GM18867 (cell line): ENCODE data around the gene ASTL.

Experiments
- ATAC-seq: cut with Tn5 transposase; IDR thresholded peaks from one replicate; pipeline ENCODE4 v1.9.1; 2021; ENCODE audit warnings: mild to moderate bottlenecking, moderate library complexity; ENCODE audit not compliant: unreplicated experiment

The ASTL gene

DNA sequence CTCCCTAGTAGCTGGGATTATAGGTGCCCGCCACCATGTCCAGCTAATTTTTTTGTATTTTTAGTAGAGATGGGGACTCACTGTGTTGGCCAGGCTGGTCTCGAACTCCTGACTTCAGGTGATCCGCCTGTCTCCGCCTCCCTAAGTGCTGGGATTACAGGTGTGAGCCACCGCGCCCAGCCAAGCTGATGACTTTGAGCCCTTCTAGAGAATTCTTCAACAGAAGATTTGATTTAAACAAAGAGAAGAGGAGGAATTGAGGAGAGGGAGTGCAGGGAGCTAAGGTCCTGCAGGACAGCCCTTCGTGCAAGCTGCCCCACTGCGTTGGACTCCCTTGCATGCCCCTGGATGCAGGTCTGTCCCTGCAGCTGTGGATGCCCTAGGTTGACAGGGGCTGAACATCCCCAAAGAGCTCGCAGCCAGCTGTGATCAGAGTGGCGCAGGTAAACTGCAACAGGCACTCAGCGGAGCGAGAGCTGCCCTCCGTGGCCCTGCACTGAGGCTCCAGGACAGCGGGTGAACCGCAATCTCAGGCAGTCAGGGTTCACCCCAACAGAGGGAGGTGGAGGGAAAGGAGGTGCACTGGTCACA lies 35.6 kb downstream of the ASTL start:
- ATAC-seq, result no peak

DNA sequence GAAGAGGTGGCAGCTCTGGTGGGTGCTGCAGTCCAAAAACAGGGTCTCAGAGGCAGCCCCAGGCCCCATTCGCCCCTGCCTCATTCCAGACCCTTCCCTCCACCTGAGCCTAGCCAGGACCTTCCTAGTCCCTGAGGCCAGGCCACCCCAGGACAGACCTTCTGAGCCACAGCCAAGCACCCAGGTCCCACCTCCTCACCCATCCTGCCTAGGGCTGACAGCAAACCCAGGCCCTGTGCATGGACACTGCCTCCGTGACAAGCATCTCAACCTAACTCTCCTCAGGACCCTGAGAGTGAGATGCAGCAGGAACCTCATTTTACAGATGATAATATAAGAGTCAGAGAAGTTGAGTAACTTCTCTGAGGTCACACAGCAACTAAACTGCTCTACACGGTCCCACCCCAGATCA lies 37.4 kb downstream of the ASTL start:
- ATAC-seq, result no peak

DNA sequence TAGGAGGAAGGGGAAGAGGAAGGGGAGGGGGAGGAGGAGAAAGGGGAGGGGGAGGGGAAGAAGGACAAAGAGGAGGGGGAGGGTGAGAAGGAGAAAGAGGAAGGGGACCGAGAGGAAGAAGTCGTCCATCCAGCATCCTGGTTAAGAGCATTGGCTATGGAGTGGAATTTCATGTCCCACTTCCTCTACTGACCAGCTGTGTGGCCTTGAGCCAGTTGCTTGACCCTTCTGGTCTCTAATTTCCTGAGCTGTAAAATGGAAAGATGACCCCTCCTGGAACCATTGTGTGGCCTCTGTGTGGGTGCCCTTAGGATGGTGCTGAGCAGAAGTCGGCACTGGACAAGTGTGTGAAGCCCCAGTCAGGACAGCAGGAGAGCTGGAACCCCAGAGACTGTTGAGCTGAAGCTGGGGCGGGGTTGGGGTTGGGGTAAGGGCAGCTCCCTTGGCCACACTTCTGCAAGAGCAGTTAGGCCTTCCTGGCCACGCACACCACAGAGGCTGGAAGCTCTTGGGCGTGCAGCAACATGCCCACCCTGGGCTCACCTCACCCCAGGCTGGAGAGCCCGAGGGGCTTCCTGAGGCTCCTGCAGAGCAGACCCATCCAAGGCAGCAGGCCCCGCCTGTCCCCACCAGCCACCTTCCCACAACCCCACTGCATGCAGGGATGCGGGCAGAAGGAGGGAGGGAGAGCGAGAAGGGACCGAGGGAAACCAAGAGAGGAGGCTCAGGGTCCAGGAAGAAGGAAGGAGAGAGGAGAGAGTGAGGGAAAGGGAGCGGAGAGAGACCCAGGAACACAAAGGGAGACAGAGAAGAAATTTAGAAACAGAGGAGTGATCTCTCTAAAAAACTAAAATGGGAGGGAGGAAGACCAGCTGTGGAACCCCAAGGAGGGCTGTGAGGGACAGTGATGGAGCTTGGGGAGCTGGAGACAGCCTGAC lies 38.2 kb downstream of the ASTL start:
- no peak for ATAC-seq

DNA sequence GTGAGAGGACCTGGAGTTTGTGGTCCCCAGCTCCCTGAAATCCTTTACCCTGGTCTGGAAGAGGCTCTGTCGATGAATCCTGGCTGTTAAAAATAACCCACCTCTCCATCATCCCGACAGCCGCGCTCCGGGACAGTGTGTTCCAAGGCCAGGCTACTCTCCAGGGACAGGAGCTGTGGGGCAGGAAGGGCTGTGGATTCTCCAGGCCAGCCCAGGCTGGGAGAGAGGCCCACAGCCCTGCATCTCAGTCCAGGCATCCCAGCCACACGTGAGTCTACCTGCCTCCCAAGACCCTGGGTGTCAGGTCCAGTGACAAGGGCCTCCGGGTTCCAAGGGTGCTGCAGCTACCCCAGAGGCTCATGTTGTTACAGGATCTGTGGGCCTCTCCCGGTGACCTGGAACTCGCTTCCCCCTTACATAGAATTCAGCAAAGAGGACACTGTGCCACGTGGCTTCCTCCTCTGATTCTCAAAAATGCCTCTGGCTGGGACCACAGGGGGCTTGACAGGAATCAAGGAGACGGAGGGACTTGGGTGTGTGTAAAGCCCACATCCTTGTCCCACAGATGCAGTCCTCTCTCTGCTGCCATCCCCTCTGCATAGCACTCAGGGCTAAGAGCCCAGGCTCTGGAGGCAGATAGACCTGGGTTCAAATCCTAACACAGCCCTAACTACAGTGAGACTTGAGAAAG lies 39.3 kb downstream of the ASTL start:
- no peak for ATAC-seq

DNA sequence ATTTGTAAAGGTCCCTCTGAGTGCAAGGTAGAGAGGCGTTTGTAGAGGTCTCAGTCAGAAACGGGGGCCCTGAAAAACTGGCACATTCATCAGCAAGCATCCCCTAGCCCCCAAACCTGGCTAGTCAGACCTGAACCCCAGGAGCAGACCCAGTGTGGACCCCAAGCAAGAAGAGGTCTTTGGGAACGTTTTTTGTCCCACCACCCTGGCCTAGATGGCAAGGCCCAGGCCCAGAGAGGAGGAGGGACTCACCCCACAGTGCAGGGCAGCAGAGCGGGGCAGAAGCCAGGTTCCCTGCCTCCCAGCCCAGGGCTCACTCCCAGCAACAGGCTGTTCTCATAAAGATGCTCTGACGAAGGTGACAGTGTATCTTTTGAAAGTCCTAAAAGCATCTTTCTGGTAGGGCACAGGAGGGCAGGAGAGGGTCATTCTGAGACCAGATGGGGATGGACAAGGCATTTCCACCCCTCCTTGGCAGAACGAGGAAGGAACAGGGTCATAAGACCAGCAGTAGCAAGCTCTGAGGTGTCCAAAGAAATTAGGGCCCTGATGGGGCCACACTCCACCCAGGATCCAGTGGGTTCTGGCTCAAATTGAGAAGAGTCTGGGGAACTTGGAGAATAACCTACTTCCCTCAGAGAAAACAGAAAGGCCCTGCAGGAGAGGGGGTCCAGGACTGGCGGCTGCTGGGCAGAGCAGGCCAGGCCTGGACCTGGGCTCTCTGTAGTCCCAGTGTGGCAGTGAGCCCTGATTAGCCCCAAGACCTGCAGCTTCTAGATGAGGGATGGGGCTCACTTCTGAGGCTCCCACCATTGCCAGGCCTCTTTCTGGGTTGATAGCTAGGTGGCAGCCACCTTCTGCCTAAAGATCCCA lies 40.1 kb downstream of the ASTL start:
- ATAC-seq, result no peak

DNA sequence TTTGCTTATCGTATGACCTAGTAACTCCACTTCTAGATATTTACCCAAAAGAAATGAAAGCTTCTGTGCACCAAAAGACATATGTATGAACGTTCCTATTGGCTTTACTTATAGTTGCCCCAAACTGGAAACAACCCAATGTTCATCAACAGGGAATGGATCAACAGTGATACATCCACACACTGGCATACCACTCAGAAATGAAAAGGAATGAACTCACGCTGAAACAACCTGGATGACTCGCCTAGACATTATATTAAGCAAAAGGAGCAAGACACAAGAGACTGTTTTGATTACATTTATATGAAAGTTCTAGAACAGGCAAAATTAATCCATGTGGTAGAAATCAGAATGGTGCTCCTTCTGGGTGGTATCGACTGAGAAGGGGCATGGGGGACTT lies 40.9 kb downstream of the ASTL start:
- no peak for ATAC-seq

DNA sequence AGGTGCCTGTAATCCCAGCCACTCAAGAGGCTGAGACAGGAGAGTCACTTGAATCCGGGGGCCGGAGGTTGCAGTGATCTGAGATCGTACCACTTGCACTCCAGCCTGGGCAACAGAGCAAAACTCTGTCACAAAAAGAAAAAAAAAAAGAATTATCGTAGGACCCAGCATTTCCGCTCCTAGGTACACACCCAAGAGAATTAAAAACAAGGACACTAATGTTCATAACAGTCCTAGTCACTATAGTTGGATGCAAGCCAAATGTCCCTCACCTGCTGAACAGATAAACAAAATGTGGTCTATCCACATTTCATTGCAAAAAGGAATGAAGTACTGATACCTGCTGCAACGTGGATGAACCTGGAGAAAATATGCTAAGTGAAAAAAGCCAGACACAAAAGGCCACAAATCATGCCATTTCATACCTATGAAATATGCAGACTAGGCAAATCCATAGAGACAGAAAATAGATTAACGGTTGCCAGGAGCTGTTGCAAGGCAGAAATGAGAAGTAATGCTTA lies 43.1 kb downstream of the ASTL start:
- no peak for ATAC-seq

DNA sequence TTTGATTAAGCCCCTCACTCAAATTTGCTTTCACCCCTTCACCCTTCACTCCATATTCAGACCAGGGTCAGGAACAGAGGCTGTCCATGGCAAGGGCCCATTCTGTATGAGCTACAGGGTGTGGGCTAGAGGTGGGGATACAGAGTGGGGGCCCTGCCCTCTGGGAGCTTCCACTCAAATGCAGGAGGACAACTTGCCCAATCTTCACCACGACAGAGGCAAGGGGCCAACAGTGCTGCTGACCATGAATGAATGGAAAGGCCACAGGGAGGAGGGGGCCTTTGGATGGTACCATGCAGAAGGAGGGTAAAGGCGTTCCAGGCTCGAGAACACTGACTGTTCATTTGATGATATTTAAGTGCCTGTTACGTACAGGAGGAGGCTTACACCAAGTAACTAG lies 44.8 kb downstream of the ASTL start:
- ATAC-seq, result no peak

DNA sequence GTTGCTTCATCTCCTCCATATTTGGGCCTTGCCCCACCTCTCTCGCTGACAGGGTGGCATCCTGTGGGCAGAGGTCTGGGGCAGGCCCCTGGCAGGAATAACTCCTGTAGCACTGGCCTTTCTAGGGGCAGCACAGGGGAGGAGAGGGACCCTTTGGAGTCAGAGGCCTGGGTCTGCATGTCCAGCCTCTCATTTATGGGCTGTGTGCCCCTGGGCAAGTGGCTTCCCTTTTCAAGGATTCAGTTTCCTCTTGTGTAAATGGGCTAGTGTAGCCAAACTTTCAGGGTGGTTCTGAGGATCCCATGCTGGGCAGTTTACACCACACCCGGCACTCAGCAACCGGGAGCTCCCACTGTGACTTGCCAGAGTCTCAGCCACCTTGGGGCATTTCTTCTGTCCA lies 45.4 kb downstream of the ASTL start:
- no peak for ATAC-seq

DNA sequence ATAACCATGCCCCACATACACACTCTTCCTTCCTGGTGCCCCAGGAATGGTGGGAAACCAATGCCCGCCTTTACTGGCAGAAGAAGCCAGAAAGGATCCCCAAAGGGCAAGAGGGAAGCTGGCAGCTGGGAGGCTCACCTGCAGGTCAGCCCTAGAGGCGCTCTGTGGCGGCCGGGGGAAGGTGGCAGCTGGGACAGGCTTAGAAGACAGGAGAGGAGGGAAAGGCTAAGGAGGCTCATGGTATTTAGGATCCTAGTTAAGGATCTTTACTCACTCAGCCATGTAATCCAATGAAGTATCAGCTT lies 45.8 kb downstream of the ASTL start:
- ATAC-seq, result no peak

DNA sequence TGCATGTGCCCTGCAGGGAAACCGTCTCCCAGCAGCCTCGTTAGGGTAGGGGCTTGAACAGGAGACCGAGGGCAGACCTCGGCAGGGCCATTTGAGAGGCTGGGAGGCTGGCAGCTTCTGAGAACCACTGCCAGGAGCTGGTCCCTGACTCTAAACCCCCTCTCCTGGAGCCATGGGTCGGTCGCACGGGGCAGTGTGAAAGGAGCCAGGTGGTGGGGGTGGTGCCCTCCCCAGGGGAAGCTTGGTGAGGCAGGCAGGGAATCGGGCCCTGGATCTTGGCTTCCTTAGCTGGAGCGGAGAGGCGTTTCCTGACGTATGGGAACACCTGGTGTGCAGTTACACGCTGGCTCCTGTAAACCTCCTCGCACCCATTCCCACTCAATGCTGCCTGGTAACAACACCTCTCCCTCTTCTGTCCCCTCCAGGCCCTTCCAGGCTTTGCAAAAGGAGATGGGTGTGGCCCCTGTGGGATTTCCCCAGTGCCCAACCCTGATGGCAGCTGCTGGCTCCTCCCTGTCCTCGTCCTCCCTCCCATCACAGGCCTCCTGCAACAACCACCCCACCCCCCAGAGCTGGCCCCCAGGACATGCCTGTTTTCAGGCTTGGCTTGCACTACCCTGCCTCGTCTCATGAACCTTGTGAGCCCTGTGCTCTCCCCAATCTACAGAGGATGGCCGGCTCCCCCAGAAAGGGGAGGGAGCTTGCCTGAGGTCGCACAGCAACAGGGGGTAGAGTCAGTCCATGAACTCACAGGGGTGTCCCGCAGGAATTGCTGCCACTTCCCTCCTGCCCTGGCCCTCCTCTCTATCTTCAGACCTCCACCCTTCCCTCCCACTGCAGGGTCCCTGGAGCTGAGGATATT lies 46.4 kb downstream of the ASTL start:
- no peak for ATAC-seq

DNA sequence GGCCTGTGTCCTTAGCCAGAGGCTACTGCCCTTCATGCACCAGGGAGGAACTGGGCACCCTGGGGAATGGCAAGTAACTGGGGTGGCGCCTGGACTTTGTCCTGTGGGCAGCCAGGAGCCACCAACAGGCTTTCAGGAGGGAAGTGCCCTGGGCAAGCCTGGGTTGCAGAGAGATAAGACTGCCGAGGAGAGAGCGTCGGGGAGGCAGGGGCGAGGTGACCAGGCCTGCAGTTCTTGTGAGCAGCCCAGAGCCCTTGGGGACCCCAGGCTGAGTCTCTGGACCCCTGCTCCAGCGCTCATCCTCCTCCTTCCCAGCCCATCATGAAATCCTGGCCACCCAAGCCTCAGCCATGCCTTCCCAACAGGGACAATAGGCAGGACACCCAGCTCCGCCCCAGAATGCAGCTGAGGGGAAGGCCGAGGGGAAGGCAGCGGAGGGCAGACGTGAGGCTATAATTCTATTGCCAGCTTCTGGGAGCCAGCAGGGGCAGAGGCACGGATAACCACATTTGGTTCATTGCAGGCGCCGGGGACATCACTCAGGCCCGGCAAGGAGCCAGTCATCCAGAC lies 47.1 kb downstream of the ASTL start:
- ATAC-seq, result no peak

DNA sequence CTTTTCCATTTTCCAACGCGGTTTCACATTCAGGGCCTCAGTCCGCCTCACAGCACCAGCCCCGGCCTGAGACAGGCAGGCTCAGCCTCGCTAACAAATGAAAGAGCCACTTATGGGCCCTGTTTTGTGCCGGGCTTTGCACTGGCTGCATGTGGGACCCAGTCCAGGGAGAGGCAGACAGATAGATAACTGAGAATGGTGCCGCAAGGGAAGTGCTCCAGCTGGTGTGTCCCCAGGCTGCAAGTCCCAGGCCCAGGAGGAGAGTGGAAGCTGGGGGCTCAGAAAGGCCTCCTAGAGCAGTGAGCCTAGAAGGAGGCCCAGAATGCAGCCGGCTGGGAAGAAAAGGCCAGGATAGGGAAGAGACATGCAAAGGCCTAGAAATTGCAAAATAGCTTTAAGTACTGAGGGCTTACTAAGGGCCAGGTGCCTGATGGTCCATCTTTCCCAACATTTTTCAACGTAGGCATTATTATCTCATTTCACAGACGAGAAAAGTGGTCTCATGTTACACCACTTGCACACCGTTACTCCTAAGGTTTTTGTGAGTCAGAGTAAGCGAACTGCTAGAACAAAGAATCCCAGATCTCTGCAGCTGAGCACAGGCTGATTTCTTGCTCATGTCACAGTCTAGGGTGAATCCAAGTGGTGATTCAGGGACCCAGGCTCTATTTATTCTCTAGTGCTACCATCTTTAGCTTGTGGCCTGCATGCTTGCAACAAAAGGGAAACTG lies 47.9 kb downstream of the ASTL start:
- ATAC-seq, result no peak

DNA sequence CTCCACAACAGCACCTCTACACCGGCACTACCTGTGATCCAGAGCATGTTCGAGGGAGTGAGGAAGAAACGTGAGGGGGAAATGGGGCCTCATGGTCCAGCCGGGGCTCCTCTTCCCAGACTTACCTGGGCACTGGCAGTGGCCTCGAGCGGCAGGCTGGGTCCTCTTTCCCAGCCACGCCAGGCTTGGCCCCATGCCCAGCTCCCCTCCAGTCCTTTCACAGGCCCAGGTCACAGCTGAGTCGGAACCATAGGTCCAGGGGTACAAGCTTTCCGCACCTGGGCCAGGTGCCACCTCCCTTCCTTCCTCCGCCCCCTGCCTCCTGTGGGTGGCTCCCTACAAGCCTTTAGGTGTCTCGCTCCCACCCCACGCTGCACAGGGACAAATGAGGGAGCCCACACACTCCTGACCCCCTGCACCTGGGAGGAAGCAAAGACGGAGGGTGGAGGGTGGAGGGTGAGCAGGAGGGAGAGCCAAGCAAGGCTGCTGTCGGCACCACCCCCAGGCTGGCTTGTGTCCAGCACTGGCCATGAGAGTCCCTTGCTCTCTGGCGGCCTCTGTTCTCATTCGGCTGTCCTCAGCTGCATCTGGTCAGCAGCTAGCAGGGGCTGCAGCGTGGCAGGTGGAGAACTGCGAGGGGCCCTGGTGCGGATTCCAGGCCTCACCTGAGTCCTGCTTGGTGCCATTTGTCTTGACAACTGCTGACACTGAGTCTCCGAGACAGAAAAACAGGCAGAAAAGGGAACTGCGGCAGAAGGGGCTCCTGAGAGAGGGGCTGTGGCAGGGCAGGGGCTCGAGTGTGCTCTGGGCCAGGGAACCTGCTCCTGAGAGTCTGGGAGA lies 48.7 kb downstream of the ASTL start:
- no peak for ATAC-seq

DNA sequence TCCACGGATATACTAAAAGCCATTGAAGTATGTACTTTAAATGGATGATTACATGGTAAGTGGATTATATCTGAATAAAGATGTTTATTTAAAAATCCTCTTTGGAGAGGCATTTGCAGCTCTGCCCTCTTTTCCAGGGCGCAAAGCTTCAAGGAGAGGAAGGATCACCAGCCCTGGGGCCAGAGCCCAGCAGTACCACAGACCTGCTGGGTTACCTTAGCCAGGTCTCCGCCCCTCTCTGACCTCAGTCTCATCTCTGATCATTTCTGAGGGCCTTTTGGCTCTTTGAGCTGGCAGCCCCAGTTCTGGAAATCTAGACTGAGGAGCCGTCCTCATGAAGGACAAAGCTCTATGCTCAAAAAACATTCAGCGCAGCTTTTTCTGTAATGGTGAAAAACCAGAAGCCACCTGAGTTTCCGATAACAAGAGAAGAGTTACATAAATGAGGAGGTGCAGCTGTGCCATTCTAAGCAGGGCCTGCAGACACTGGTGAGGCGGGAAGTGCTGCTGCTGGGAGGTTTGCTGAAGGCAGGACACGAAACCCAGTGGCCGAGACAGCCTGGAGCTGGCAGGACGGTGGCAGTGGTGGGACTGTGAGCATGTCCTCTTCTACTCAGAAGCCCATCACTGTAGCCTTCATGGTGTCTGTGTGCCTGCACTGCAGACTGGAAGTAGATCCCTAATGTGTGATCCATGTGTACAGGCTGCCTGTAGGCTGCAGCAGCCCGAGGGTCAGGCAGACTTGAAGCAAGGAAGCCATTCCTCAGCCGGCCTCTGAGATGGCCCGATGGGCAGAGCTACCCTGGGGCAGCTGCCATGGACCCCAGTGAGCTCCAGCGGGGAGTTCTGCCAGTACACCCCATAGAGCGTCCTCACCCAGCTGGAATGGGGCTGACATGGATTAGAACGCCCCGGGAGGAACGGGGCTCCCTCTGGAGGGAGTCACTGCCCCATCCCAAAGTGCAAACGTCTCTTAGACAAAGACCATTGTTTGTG lies 49.7 kb downstream of the ASTL start:
- no peak for ATAC-seq

DNA sequence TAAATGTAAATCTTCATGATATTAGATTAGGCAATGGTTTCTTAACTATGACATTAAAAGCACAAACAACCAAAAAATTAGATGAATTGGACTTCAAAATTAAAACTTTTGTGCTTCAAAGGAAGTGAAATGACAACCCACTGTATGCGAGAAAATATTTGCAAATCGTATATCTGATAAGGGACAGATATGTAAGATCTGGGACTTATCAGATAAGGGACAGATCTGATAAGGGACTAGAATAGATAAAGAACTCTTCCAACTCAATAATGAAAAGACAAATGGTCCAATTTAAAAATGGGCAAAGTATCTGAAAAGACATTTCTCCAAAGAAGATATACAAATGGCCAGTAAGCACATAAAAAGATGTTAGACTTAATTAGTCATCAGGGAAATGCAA lies 51.2 kb downstream of the ASTL start:
- no peak for ATAC-seq
